ENCODE measurements around the gene BTBD9.

DNA sequence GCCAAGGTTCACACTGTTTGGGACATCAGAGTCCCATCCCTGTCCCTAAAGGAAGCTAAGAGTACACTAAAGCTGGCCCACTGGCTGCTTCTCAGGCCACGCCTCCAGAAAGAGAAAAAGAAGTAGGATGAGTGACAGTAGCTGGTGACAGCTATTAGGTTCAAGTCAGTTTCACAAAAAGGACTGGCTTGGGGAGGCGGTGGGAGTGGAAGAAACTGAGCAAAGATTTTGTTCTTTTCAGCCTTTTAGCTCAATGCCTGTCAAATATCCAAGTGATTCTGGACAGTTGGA lies 445.5 kb downstream of the BTBD9 start:
- TF ChIP-seq POLR2A (IDR thresholded peaks at IDR 0.05; ENCODE audit: low read length) (no peak), GATA1 (IDR thresholded peaks at IDR 0.05; ENCODE audit: low read depth, low read length) (no peak)

All from erythroblast (primary cell).